Endothelial cell of umbilical vein (primary cell): ENCODE results near the gene PPP1R3G.

Experiments
- CTCF ChIP-seq, 2 donors: IDR thresholded peaks; 1 replicate in 1 of 2; 2 replicates in 1 of 2; pipeline ENCODE4 v1.5.1; 2011; ENCODE audit warnings: low read length in 2 of 2, mild to moderate bottlenecking in 2 of 2, moderate library complexity in 2 of 2, control low read depth in 1 of 2, inconsistent platforms in 1 of 2, low read depth in 1 of 2; ENCODE audit not compliant: insufficient read depth in 1 of 2; ENCODE audit errors: extremely low read depth in 1 of 2
- EZH2 ChIP-seq: IDR thresholded peaks from 2 replicates; pipeline ENCODE4 v1.6.1; 2012; ENCODE audit warnings: borderline replicate concordance, low read depth, mild to moderate bottlenecking, moderate library complexity, low read length, inconsistent platforms; ENCODE audit not compliant: severe bottlenecking
- FOS ChIP-seq: IDR thresholded peaks from 2 replicates; pipeline ENCODE4 v1.6.1; 2011; ENCODE audit warnings: mild to moderate bottlenecking, low read length, moderate library complexity, borderline replicate concordance; ENCODE audit not compliant: insufficient read depth
- GATA2 ChIP-seq: IDR thresholded peaks from 2 replicates; pipeline ENCODE4 v1.7.0; 2011; ENCODE audit warnings: low read depth, mild to moderate bottlenecking, moderate library complexity, mixed read lengths, low read length; ENCODE audit not compliant: insufficient read length, insufficient read depth
- JUN ChIP-seq: IDR thresholded peaks from 2 replicates; pipeline ENCODE4 v1.6.1; 2011; ENCODE audit warnings: borderline replicate concordance, low read depth; ENCODE audit not compliant: insufficient read length, insufficient read depth
- MAX ChIP-seq: IDR thresholded peaks from 2 replicates; pipeline ENCODE4 v1.6.1; 2011; ENCODE audit not compliant: insufficient read depth, insufficient read length
- POLR2A ChIP-seq: IDR thresholded peaks from 2 replicates; pipeline ENCODE4 v1.6.1; 2012; ENCODE audit warnings: low read depth, mild to moderate bottlenecking, control low read depth, low read length
- POLR2AphosphoS5 ChIP-seq: IDR thresholded peaks from 2 replicates; pipeline ENCODE4 v1.6.1; 2012; ENCODE audit warnings: low read depth, mild to moderate bottlenecking, control low read depth, low read length, moderate library complexity; ENCODE audit not compliant: insufficient read depth

DNA sequence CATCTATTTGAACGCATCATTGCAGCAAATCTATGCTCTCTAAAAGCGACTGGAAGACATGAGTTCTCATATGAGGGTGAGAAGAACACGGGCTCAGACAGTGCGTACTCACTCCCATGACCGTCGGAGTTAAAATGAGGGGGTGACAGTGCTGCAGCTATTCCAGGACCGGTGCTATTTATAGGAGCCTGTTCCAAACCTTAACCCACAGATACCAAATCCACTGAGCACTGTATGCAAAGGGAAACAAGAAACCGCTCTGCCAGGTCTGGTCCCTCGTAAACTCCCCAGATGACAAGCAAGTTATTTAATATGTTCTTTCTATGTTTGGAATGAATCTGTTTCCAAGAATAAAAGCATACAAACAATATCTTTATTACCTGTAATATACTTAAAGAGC is 22.9 kb downstream of the PPP1R3G start:
- TF ChIP-seq POLR2A (no peak), POLR2AphosphoS5 (no peak), EZH2 (no peak), CTCF (IDR thresholded peaks at IDR 0.05; ENCODE audit: extremely low read depth in 1 of 2, insufficient read depth in 1 of 2, low read depth in 1 of 2, low read length in 2 of 2) (no peak), GATA2 (no peak), FOS (no peak), MAX (no peak), JUN (no peak)
